Ramos (cell line): ENCODE results near the gene SLIT3.

Source experiments
- in situ Hi-C: fragments of 300-500 bp; cut with MboI; formaldehyde crosslinking; loops from one replicate; pipeline ENCODE4 v1.14.3; 2022; ENCODE audit warnings: low sequenced_read_pairs; ENCODE audit not compliant: unreplicated experiment

Gene SLIT3

GRCh38 chr5:168721002-168721753 is 579.8 kb downstream of the SLIT3 start:
- in situ Hi-C loops = no loop called here

GRCh38 chr5:168720575-168720974 is 580.4 kb downstream of the SLIT3 start:
- in situ Hi-C loops = no loop called here

GRCh38 chr5:168714046-168714445 is 586.9 kb downstream of the SLIT3 start:
- in situ Hi-C loops = no loop called here

GRCh38 chr5:168713051-168713450 is 587.9 kb downstream of the SLIT3 start:
- in situ Hi-C loops = no loop called here

GRCh38 chr5:168712280-168712924 is 588.5 kb downstream of the SLIT3 start:
- in situ Hi-C loops = no loop called here

GRCh38 chr5:168710706-168711105 is 590.2 kb downstream of the SLIT3 start:
- in situ Hi-C loops = no loop called here

GRCh38 chr5:168707716-168708695 is 592.9 kb downstream of the SLIT3 start:
- in situ Hi-C loops = no loop called here

- in situ Hi-C loops = no loop called here
Observed at GRCh38 chr5:168706655-168707069, 594.3 kb downstream of the SLIT3 start.

GRCh38 chr5:168705321-168705720 is 595.6 kb downstream of the SLIT3 start:
- in situ Hi-C loops = no loop called here

- in situ Hi-C loops = no loop called here
Observed at GRCh38 chr5:168702511-168702910, 598.4 kb downstream of the SLIT3 start.

GRCh38 chr5:168701641-168702040 is 599.3 kb downstream of the SLIT3 start:
- in situ Hi-C loops = no loop called here

GRCh38 chr5:168699002-168699401 is 601.9 kb downstream of the SLIT3 start:
- in situ Hi-C loops = loop anchor here (25.0 kb wide), 1 partner anchor 437 kb away; no protein-coding TSS in a partner anchor

GRCh38 chr5:168697034-168697720 is 603.8 kb downstream of the SLIT3 start:
- in situ Hi-C loops = loop anchor here (25.0 kb wide), 1 partner anchor 435 kb away; no protein-coding TSS in a partner anchor

GRCh38 chr5:168696611-168697010 is 604.3 kb downstream of the SLIT3 start:
- in situ Hi-C loops = loop anchor here (25.0 kb wide), 1 partner anchor 434 kb away; no protein-coding TSS in a partner anchor

GRCh38 chr5:168695301-168695835 is 605.6 kb downstream of the SLIT3 start:
- in situ Hi-C loops = loop anchor here (25.0 kb wide), 1 partner anchor 433 kb away; no protein-coding TSS in a partner anchor

- in situ Hi-C loops = loop anchor here (25.0 kb wide), 1 partner anchor 432 kb away; no protein-coding TSS in a partner anchor
Observed at GRCh38 chr5:168694289-168694688, 606.6 kb downstream of the SLIT3 start.

GRCh38 chr5:168693883-168694282 is 607.1 kb downstream of the SLIT3 start:
- in situ Hi-C loops = loop anchor here (25.0 kb wide), 1 partner anchor 432 kb away; no protein-coding TSS in a partner anchor

GRCh38 chr5:168693297-168693696 is 607.6 kb downstream of the SLIT3 start:
- in situ Hi-C loops = loop anchor here (25.0 kb wide), 1 partner anchor 431 kb away; no protein-coding TSS in a partner anchor

- in situ Hi-C loops = loop anchor here (25.0 kb wide), 1 partner anchor 430 kb away; no protein-coding TSS in a partner anchor
Observed at GRCh38 chr5:168691891-168692290, 609.0 kb downstream of the SLIT3 start.
